ENCODE results near the gene SCP2.

The SCP2 gene

GRCh38 chr1:53044926-53045325, 117.8 kb downstream of the SCP2 start:
- Histone ChIP-seq H3K9ac (ENCODE audit: low read length) (no peak overlapping the region), H3K27me3 (replicated peaks; ENCODE audit: control insufficient read depth, insufficient read depth, low read length) (no peaks in the 10 kb centered on the region), H3K36me3 (ENCODE audit: control insufficient read depth, insufficient read depth, low read length, severe bottlenecking) (peaks cover 32% of the 10 kb centered on the region), H3K9me3 (ENCODE audit: control insufficient read depth, low read length) (no peaks in the 10 kb centered on the region), H3K4me1 (ENCODE audit: control insufficient read depth, insufficient read depth, low read length) (peaks cover 55% of the 10 kb centered on the region), H3K4me3 (ENCODE audit: low read length) (no peak overlapping the region)
- DNase-seq (ENCODE audit: low read depth), result no peak

GRCh38 chr1:53046930-53047329, 119.9 kb downstream of the SCP2 start:
- DNase-seq (ENCODE audit: low read depth), result no peak
- Histone ChIP-seq H3K9ac (ENCODE audit: low read length) (no peak overlapping the region), H3K4me1 (ENCODE audit: control insufficient read depth, insufficient read depth, low read length) (peaks cover 62% of the 10 kb centered on the region), H3K9me3 (ENCODE audit: control insufficient read depth, low read length) (no peaks in the 10 kb centered on the region), H3K36me3 (ENCODE audit: control insufficient read depth, insufficient read depth, low read length, severe bottlenecking) (peaks cover 39% of the 10 kb centered on the region), H3K27me3 (replicated peaks; ENCODE audit: control insufficient read depth, insufficient read depth, low read length) (no peaks in the 10 kb centered on the region), H3K4me3 (ENCODE audit: low read length) (no peak overlapping the region)

- Histone ChIP-seq H3K4me3 (ENCODE audit: low read length) (no peak overlapping the region), H3K9ac (ENCODE audit: low read length) (no peak overlapping the region), H3K9me3 (ENCODE audit: control insufficient read depth, low read length) (no peaks in the 10 kb centered on the region), H3K4me1 (ENCODE audit: control insufficient read depth, insufficient read depth, low read length) (peaks cover 52% of the 10 kb centered on the region), H3K27me3 (replicated peaks; ENCODE audit: control insufficient read depth, insufficient read depth, low read length) (no peaks in the 10 kb centered on the region), H3K36me3 (ENCODE audit: control insufficient read depth, insufficient read depth, low read length, severe bottlenecking) (peaks cover 50% of the 10 kb centered on the region)
- DNase-seq (ENCODE audit: low read depth), result peak; percentile 45
Observed at GRCh38 chr1:53047737-53048736, 121.0 kb downstream of the SCP2 start.

GRCh38 chr1:53048960-53049573, 122.0 kb downstream of the SCP2 start:
- H3K4me3 ChIP-seq (ENCODE audit: low read length), result no peak overlapping the region
- no peaks in the 10 kb centered on the region for H3K9me3 ChIP-seq (ENCODE audit: control insufficient read depth, low read length)
- H3K4me1 ChIP-seq (ENCODE audit: control insufficient read depth, insufficient read depth, low read length), result peaks cover 45% of the 10 kb centered on the region
- H3K27me3 ChIP-seq (replicated peaks; ENCODE audit: control insufficient read depth, insufficient read depth, low read length), result no peaks in the 10 kb centered on the region
- peaks cover 59% of the 10 kb centered on the region for H3K36me3 ChIP-seq (ENCODE audit: control insufficient read depth, insufficient read depth, low read length, severe bottlenecking)
- no peak overlapping the region for H3K9ac ChIP-seq (ENCODE audit: low read length)
- no peak for DNase-seq (ENCODE audit: low read depth)

GRCh38 chr1:53049574-53049967, 122.5 kb downstream of the SCP2 start:
- H3K4me3 ChIP-seq (ENCODE audit: low read length), result no peak overlapping the region
- H3K36me3 ChIP-seq (ENCODE audit: control insufficient read depth, insufficient read depth, low read length, severe bottlenecking), result peaks cover 59% of the 10 kb centered on the region
- H3K9ac ChIP-seq (ENCODE audit: low read length), result no peak overlapping the region
- H3K4me1 ChIP-seq (ENCODE audit: control insufficient read depth, insufficient read depth, low read length), result peaks cover 45% of the 10 kb centered on the region
- no peaks in the 10 kb centered on the region for H3K27me3 ChIP-seq (replicated peaks; ENCODE audit: control insufficient read depth, insufficient read depth, low read length)
- no peaks in the 10 kb centered on the region for H3K9me3 ChIP-seq (ENCODE audit: control insufficient read depth, low read length)
- no peak for DNase-seq (ENCODE audit: low read depth)

- peak overlapping the region; percentile 19 for H3K4me3 ChIP-seq (ENCODE audit: low read length)
- peaks cover 45% of the 10 kb centered on the region for H3K4me1 ChIP-seq (ENCODE audit: control insufficient read depth, insufficient read depth, low read length)
- no peaks in the 10 kb centered on the region for H3K27me3 ChIP-seq (replicated peaks; ENCODE audit: control insufficient read depth, insufficient read depth, low read length)
- H3K36me3 ChIP-seq (ENCODE audit: control insufficient read depth, insufficient read depth, low read length, severe bottlenecking), result peaks cover 56% of the 10 kb centered on the region
- H3K9ac ChIP-seq (ENCODE audit: low read length), result peak overlapping the region; percentile 50
- peak; percentile 33 for DNase-seq (ENCODE audit: low read depth)
- H3K9me3 ChIP-seq (ENCODE audit: control insufficient read depth, low read length), result no peaks in the 10 kb centered on the region
Observed at GRCh38 chr1:53050310-53050709, 123.2 kb downstream of the SCP2 start.

- Histone ChIP-seq H3K4me1 (ENCODE audit: control insufficient read depth, insufficient read depth, low read length) (peaks cover 44% of the 10 kb centered on the region), H3K9me3 (ENCODE audit: control insufficient read depth, low read length) (no peaks in the 10 kb centered on the region), H3K36me3 (ENCODE audit: control insufficient read depth, insufficient read depth, low read length, severe bottlenecking) (peaks cover 53% of the 10 kb centered on the region), H3K4me3 (ENCODE audit: low read length) (no peak overlapping the region), H3K9ac (ENCODE audit: low read length) (no peak overlapping the region), H3K27me3 (replicated peaks; ENCODE audit: control insufficient read depth, insufficient read depth, low read length) (no peaks in the 10 kb centered on the region)
- no peak for DNase-seq (ENCODE audit: low read depth)
Observed at GRCh38 chr1:53051676-53052075, 124.6 kb downstream of the SCP2 start.

GRCh38 chr1:53057127-53057526, 130.1 kb downstream of the SCP2 start:
- no peaks in the 10 kb centered on the region for H3K9me3 ChIP-seq (ENCODE audit: control insufficient read depth, low read length)
- H3K36me3 ChIP-seq (ENCODE audit: control insufficient read depth, insufficient read depth, low read length, severe bottlenecking), result peaks cover 18% of the 10 kb centered on the region
- no peak overlapping the region for H3K9ac ChIP-seq (ENCODE audit: low read length)
- H3K4me3 ChIP-seq (ENCODE audit: low read length), result no peak overlapping the region
- no peaks in the 10 kb centered on the region for H3K27me3 ChIP-seq (replicated peaks; ENCODE audit: control insufficient read depth, insufficient read depth, low read length)
- H3K4me1 ChIP-seq (ENCODE audit: control insufficient read depth, insufficient read depth, low read length), result peaks cover 35% of the 10 kb centered on the region
- no peak for DNase-seq (ENCODE audit: low read depth)

- H3K27me3 ChIP-seq (replicated peaks; ENCODE audit: control insufficient read depth, insufficient read depth, low read length), result no peaks in the 10 kb centered on the region
- H3K4me1 ChIP-seq (ENCODE audit: control insufficient read depth, insufficient read depth, low read length), result peaks cover 35% of the 10 kb centered on the region
Observed at GRCh38 chr1:53060579-53060978, 133.5 kb downstream of the SCP2 start.

GRCh38 chr1:53061123-53061858, 134.2 kb downstream of the SCP2 start:
- H3K27me3 ChIP-seq (replicated peaks; ENCODE audit: control insufficient read depth, insufficient read depth, low read length), result no peaks in the 10 kb centered on the region
- peaks cover 35% of the 10 kb centered on the region for H3K4me1 ChIP-seq (ENCODE audit: control insufficient read depth, insufficient read depth, low read length)
- H3K4me3 ChIP-seq (ENCODE audit: low read length), result peak overlapping the region; percentile 84
- DNase-seq (ENCODE audit: low read depth), result peak; percentile 15
- no peaks in the 10 kb centered on the region for H3K36me3 ChIP-seq (ENCODE audit: control insufficient read depth, insufficient read depth, low read length, severe bottlenecking)
- H3K9me3 ChIP-seq (ENCODE audit: control insufficient read depth, low read length), result no peaks in the 10 kb centered on the region
- H3K9ac ChIP-seq (ENCODE audit: low read length), result peak overlapping the region; percentile 87

More at GRCh38 chr1:53060579-53060978, 133.5 kb downstream of the SCP2 start:
- peak overlapping the region; percentile 84 for H3K4me3 ChIP-seq (ENCODE audit: low read length)
- H3K36me3 ChIP-seq (ENCODE audit: control insufficient read depth, insufficient read depth, low read length, severe bottlenecking), result no peaks in the 10 kb centered on the region
- peak overlapping the region; percentile 87 for H3K9ac ChIP-seq (ENCODE audit: low read length)
- peak; percentile 61 for DNase-seq (ENCODE audit: low read depth)
- no peaks in the 10 kb centered on the region for H3K9me3 ChIP-seq (ENCODE audit: control insufficient read depth, low read length)

Measured in adipocyte (in vitro differentiated cells).